HG03521 (cell line): ENCODE measurements around the gene PROS1.
"Not testable (repeated sequence)": the region's sequence is repeated elsewhere in the genome, so short reads cannot be mapped to it uniquely, and the experiment has no call there.

Experiments
- ATAC-seq: cut with Tn5 transposase; IDR thresholded peaks from one replicate; pipeline ENCODE4 v1.9.1; 2021; ENCODE audit warnings: mild to moderate bottlenecking, moderate library complexity; ENCODE audit not compliant: unreplicated experiment

The PROS1 gene

GRCh38 chr3:93904568-93904967 is 69.1 kb downstream of the PROS1 start:
- no peak for ATAC-seq

GRCh38 chr3:93878250-93879017 is 95.3 kb downstream of the PROS1 start:
- ATAC-seq = not testable (repeated sequence)

GRCh38 chr3:93877427-93877826 is 96.3 kb downstream of the PROS1 start:
- not testable (repeated sequence) for ATAC-seq

GRCh38 chr3:93873412-93873811 is 100.3 kb downstream of the PROS1 start:
- ATAC-seq = not testable (repeated sequence)

DNA sequence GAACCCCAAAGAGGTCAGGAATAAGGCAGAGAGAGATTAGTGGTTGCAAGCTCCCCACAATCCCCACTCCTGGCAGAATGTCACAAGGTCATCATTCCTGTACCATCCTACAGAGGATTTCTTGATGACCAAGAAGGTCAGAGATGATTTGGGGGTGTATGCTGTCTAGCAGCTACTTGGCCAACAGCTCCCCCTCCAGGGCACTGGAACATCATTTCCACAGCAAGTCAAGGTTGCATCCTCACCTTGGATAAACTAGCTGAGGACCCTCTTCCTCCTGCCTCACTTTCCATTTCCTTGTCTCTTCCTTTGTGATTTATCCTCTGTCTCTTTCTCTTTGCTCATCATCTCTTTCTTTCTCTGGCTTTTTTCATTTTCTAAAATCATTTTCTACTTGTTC is 106.3 kb downstream of the PROS1 start:
- ATAC-seq = no peak

DNA sequence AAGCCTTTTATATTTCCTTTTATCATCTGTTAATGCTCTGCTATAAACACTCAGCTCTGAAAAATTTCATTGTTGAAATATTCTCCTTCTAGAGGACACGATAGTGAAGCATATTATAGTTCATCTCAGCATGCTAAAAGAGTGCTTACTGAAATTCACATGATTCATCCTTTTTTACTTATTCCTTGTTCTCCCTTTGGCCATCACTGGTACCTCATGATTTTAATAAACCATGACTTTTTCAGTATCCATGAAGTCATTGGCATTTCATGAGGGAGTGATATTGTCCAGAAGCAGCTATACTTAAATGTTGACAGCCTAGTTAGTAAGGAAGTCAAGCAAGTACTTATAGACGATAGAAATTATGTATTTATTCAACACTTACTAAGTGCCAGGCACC is 112.7 kb downstream of the PROS1 start:
- ATAC-seq = no peak

DNA sequence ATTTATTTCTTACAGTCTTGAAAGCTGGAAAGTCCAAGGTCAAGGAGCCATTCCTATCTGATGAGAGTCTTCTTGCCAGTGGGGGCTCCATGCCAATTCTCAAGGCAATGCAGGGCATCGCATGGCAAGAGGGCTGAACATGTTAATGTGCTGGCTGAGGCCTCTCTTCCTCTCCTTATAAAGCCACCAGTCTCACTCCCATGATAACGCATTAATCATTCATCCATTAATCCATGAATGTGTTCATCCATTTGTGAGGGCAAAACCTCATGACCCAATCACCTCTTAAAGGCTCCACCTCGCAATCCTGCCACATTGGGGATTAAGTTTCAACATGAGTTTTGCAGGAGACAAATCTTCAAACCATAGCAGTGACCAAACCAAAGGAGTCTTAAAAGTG is 118.3 kb downstream of the PROS1 start:
- ATAC-seq = no peak

DNA sequence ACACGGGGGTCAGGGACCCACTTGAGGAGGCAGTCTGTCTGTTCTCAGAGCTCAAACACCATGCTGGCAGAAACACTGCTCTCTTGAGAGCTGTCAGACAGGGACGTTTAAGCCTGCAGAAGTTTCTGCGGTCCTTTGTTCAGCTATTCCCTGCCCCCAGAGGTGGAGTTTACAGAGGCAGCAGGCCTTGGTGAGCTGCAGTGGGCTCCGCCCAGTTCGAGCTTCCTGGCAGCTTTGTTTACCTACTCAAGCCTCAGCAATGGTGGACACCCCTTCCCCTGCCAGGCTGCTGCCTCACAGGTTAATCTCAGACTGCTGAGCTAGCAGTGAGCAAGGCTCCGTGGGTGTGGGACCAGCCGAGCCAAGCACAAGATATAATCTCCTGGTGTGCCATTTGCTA is 121.5 kb downstream of the PROS1 start:
- ATAC-seq = not testable (repeated sequence)

- ATAC-seq = no peak
Observed at GRCh38 chr3:93843981-93844380, 129.7 kb downstream of the PROS1 start.

DNA sequence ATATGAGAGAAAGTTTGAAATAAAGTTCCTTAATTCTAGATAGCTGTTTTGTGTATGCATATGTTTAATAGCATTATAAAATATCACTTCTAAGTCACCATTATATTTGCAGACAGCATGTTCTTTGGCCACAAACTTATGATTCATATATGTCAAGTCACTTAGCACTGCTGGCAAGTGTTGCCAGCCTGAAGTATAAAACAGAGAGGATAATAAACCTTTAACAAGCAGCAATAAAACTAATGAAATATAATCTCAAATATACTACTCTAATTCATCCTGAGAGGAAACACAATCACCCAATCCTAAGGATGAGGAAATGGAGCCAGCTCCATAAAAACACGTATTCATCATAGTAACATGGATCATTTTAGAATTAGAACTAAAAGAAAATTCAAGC is 134.5 kb downstream of the PROS1 start:
- ATAC-seq = not testable (repeated sequence)
